Stimulated activated CD8-positive, alpha-beta memory T cell treated with anti-CD3 and anti-CD28 coated beads, Interleukin-4, amount 100 ng/mL, for 48 hours (primary cell): ENCODE measurements around the gene TADA3.
A peak's percentile ranks its signal among the peaks of the same experiment; 100 is the strongest.
"Not testable (repeated sequence)": the region's sequence is repeated elsewhere in the genome, so short reads cannot be mapped to it uniquely, and the experiment has no call there.

Source experiments
- DNase-seq: peaks from one replicate; pipeline ENCODE4 v3.0.0-alpha.2; 2020

TADA3 gene

DNA sequence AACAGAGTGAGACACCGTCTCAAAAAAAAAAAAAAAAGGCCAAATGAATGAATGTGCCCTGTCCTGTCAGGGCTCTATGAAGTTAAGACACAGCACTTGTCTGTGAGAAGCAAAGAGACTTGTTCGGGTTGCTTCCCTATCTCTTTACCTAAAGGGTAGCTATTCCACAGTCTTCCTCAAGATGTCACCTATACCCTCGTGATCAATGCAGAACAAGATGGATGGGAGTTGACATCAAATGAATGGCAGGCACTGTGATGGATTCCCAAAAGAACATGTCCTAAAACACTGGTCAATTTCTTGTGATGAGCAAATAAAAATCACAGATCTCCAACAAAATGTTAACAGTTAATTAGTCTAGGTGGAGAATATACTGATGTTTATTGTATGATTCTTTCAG, 9.5 kb downstream of the TADA3 start:
- no peak for DNase-seq

DNA sequence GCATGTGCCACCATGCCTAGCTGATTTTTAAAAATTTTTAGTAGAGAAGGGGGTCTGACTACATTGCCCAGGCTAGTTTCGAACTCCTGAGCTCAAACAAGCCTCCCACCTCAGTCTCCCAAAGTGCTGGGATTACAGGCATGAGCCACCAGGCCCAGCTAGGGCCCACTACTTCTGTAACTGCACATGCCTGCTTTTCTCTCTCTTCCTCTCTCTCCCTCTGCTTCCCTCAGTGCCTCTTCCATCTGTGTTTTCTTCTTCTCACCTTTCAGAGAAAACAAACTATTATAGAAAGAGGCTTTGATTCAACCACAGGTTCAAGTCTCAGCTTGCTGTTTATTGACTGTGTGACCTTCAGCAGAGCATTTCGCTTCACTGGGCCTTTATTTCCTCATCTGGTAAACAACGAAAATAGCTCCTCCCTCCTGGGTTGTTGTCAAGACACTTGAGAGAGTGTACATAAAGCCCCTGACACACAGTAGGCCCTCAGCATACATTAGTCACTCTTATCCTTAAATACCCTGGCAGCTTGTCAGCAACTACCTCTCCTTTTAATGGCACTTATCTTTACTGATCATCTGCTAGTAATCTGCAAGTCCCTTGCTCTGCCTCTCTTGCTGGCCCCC, 10.2 kb downstream of the TADA3 start:
- no peak for DNase-seq

DNA sequence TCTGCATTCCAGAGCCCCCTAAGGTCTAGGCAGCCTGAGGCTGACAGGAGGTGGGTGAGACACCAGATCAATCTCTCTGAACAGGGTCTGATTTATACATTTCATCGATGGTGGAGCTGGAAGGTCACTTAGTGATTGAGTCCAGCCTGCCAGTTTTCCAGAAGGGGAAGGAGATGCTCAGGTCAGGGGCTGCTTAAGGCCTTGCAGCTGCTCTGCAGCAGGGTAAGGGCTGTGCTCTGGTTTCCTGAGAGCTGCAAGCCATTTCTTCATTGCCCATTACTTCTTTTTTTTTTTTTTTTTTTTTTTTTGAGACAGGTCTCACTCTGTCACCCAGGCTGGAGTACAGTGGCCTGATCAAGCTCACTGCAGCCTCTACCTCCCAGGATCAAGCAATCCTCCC, 10.7 kb downstream of the TADA3 start:
- DNase-seq, result no peak

DNA sequence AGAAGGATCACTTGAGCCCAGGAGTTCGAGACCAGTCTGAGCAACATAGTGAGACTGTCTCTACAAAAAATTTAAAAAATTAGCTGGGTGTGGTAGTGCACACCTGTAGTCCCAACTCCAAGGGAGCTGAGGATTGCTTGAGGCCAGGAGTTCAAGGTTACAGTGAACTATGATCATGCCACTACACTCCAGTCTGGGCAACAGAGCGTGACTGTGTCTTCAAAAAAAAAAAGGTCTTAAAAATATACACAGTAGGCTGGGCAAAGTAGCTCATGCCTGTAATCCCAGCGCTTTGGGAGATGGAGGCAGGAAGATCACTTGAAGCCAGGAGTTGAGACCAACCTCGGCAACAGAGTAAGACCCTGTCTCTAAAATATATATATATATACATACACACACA, 11.4 kb downstream of the TADA3 start:
- no peak for DNase-seq

DNA sequence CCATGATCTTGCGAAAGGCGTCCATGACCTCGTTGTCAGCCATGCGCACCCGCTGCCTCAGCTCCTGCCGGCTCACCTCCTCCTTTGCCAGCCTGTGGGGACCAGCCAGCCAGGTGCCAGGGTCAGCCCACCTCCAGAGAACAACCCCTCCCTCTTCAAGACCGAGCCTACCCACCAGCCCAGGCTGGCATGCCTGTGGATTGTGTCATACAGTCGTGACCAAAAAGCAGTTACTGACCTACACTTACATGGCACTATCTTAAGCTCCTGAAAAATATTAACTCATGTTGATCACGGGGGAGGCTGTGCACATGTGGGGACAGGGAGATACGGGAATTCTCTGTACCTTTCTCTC, 11.8 kb downstream of the TADA3 start:
- no peak for DNase-seq

DNA sequence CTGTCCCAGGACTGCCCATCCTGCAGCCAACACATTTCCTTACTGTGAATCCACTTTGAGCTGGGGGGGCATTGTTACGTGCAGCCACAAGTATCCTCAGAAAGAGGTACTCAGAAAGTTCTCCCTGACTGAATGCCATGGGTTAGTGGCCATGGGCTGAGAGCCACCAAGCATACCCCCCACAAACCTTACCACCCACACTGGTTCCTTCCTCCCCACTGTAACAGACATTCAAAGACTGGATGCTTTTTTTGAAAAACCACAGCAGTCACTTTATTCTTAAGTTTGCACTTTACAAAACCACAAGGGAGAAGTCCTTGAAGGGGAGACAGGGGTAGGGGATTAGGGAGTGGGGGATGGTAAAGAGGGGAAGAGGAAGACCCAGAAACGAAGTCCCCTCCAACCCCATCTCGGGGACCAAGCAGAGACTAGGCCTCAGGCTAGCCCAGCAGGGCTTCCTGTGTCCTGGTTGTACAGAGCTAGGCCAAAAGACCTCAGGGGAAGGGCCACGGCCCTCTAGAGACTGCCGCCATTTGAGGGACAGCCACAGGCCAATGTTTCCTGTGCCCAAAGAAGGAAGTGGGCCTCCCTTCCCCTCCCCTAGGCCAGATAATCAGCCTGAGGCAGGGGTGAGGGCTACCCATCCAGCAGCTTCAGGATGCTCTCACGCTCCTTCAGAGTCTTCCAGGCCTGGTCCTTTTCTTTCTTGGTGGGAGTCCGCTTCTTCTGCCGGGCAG, 12.4 kb downstream of the TADA3 start:
- peak; percentile 70 for DNase-seq

DNA sequence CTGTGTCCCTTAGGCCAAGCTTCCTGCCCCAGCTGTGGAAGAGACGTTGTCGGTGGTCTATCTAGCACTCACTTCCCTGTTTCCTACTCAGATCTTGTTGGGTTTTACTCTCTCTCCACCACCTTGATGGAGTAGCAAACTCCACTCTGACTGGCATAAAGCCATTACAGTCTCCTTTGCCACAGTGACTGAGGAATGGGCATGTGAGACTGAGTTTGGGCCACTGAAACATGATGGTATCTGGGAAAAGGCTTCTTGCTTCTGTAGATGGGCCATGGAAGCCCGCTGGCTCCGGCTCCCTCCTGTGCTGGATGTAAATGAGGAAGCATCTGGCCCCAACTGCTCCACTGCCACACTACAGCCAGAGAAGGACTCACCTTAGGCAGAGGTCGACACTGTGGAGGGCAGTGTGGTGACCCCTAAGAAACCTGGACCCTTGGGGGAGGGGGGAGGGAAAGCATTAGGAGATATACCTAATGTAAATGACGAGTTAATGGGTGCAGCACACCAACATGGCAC, 13.1 kb downstream of the TADA3 start:
- no peak for DNase-seq

- peak; percentile 75 for DNase-seq
Measured at GRCh38 chr3:9778143-9779074, 13.9 kb downstream of the TADA3 start.

- DNase-seq, result no peak
Measured at GRCh38 chr3:9777694-9778021, 14.6 kb downstream of the TADA3 start.

DNA sequence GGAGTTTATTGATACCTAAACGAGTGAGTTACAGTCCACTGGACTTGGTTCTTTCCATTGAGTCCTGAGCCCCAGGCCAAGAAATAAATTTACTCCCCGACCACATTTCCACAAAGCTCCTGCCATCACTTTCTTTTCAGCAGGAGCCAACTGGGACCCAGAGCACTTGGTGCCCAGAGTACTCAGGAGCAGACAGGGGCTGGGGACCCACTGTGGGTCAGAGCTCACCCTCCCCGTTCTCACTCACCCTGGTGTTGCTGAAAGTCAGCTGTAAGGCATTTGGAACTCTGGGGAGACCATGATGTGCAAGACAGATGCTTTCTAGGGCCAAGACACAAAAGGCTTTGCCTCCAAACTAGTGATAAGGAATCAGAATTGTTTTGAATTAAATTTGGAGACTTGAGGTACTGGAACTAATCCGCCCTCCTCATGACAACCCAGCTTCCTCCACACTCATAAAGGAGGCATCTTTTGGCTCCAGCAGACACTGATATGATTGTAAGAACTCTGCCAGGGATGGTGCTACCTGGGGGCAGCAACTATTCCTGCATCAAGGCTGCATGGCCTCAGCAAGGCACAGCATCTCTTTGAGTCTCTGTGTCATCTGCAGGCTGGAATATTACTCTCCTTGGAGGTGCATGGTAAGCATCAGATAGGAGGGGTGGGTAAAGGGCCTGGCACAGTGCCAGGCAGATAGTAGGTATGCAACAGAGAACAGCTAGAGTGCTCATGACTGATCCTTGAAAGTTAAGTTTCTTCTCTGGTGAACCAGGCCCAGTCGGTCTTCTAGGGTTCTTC, 15.2 kb downstream of the TADA3 start:
- no peak for DNase-seq

- not testable (repeated sequence) for DNase-seq
Measured at GRCh38 chr3:9771007-9771406, 21.3 kb downstream of the TADA3 start.

- no peak for DNase-seq
Measured at GRCh38 chr3:9770276-9770812, 21.9 kb downstream of the TADA3 start.

- DNase-seq, result peak; percentile 82
Measured at GRCh38 chr3:9769426-9770275, 22.6 kb downstream of the TADA3 start, which contains the start of gene CAMK1. CAMK1 (minus strand) TSS chr3:9769947; CDS start chr3:9767749, 2,198 bp downstream.

- no peak for DNase-seq
Measured at GRCh38 chr3:9769012-9769411, 23.3 kb downstream of the TADA3 start.

DNA sequence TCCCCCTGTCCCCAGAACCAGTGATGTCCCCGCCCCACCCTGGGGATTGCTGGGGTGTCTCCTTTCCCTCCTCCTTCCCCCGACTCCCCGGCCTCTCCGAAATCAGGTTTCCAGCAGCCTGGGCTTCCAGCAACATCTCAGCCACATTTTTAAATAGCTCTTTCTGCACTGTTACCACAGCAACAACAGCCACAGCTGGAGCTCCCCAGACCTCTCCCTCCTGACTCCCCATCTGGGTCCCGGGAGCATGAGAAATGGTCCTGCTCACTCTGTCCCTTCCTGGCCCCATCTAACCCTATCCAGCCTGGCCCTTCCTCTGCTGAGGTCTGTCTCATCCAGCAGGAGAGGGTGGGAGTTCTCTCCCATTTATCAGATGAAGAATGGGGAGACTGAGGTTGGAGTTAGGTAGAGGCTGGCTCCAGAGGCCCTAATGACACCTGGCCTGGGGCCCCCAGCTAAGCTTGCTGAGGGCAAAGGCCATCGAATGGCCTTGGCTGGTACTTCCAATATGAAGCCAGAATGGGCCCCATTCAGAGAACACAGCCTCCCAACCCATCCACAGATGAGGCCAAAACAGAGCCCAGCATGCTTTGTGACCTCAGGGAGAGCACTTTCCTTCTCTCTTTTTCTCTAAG, 24.0 kb downstream of the TADA3 start:
- no peak for DNase-seq

DNA sequence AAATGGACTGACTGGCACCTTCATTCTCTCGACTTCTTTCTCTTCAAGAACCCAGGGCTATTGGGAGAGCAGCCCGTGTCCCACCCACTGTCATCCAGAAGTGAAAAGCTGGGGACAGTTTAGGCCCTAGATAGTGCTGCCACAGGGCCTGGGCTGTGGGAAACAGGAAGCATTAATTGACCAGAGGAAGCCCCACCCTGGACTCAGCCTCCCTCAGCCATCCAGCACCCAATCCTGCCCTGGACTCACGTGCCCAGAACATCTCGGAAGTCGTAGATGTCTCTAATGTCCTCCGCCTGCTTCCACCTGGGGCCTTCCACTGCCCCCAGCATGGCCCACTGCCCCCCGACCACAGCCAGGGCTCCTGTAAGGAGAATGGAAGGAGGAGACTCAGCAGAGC, 24.9 kb downstream of the TADA3 start:
- no peak for DNase-seq

DNA sequence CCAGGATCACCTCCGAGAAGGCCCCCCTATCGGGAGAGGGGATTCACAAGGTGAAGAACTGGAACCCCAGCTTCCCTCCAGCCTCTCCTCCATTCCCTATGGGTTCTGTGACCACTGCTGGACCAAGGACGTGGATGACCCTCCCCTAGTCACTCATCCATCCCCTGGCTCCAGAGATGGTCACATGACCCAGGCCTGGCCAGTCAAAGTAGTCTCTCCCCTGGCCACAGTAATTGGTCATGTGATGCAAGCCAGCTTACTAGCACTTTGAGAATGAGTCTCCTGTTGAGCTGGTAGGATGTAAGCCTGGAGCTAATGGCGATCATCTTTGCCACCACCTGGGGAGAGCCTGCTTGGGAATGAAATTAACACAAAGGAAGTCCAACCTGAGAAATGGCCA, 26.4 kb downstream of the TADA3 start:
- DNase-seq, result no peak

DNA sequence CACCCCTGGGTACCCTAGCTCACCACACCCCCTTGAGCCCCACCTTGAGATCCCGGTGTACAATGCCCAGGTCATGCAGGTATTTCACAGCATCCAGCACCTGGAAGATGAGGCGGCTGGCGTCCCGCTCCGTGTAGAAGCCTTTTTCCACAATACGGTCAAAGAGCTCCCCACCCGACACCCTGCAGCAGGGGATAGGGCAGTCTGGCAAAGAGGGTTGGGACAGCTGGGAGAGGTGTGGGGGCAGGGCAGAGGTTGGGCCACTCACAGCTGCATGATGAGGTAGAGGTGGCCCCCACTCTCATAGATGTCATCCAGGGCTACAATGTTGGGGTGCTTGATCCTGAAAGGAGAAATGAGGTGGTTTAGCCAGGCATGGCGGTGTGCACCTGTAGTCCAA, 29.4 kb downstream of the TADA3 start:
- DNase-seq, result no peak

GRCh38 chr3:9761919-9762318, 30.4 kb downstream of the TADA3 start:
- DNase-seq, result no peak

DNA sequence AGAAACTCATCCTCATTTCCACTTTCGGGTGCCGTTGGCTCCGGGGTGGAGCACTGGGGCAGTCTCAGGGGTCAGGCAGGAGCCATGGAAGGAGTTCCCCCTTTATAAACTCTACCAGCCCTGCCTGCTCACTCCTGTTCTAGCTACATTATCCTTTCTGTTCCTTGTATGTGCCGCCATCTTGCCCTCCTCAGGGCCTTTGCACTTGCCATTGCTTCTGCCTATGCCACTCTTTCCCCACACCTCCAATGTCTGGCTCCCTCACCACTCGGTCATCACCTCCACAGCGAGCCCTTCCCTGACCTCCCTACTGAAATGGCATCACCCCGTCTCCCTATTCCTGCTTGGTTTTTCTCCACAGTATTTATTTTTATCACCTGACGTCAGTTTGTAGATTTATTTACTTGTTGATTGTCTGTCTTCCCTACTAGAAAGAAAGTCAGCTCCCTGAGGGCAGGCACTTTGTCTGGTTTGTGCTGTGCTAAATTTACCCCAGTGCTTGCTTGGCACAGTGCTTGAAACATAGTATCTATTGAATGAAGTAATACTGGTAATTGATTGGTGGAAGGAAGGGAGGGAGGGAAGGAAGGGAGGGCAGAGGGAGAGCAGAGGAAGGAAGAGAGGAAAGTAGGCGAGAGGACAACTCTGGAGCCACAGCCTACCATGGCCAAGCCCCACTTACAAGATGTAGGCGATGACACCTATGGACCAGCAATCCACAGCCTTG, 31.3 kb downstream of the TADA3 start:
- DNase-seq, result no peak
